Spleen (tissue), 7 donors: ENCODE data around the gene MRPS11.

Experiments
- POLR2A ChIP-seq, 3 donors: fragments of 450-650 bp; IDR thresholded peaks; one replicate each; pipeline ENCODE4 v1.5.1; 2017; ENCODE audit warnings: antibody characterized with exemption in 3 of 3, mild to moderate bottlenecking in 1 of 3
- TF ChIP-seq, protein P1 (sequence below), 11 experiments: fragments of 200-600 bp in 7 of 11; fragments of 450-650 bp in 4 of 11; sonication (generic) in 4 of 11; IDR thresholded peaks in 8 of 11; conservative IDR thresholded peaks in 3 of 11; 1 replicate in 7 of 11; 2 replicates in 4 of 11; pipeline versions ENCODE4 v1.4.0 to v1.8.0; 2016 to 2021; ENCODE audit warnings: antibody characterized with exemption in 11 of 11, inconsistent platforms in 4 of 11, mild to moderate bottlenecking in 1 of 11
- donor health status: DM: no; HTN: no; CAD: no; lungs with moderate emphysema.
- donor health status: DM: no; HTN: no; CAD: no.
- donor health status: DM: no; HTN: no; CAD: no.

DNA sequence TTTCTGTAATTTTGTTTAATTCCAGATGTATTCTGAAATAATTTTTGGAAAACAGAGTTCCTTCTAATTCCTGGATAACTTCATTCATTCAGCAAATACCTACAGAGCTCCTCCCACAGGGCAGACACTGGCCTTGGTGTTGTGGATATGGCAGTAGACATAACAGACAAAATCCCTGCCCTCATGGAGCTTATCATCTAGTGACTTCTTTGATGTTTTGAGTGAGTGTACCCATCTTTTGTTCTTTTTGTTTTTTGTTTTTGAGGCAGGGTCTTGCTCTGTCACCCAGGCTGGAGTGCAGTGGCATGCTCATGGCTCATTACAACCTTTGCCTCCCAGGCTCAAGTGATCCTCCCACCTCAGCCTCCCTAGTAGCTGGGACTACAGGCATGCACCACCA, 57.9 kb downstream of the MRPS11 start:
- TF ChIP-seq, protein P1, sequence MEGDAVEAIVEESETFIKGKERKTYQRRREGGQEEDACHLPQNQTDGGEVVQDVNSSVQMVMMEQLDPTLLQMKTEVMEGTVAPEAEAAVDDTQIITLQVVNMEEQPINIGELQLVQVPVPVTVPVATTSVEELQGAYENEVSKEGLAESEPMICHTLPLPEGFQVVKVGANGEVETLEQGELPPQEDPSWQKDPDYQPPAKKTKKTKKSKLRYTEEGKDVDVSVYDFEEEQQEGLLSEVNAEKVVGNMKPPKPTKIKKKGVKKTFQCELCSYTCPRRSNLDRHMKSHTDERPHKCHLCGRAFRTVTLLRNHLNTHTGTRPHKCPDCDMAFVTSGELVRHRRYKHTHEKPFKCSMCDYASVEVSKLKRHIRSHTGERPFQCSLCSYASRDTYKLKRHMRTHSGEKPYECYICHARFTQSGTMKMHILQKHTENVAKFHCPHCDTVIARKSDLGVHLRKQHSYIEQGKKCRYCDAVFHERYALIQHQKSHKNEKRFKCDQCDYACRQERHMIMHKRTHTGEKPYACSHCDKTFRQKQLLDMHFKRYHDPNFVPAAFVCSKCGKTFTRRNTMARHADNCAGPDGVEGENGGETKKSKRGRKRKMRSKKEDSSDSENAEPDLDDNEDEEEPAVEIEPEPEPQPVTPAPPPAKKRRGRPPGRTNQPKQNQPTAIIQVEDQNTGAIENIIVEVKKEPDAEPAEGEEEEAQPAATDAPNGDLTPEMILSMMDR (IDR thresholded peaks at IDR 0.05 in 8 of 11, conservative IDR thresholded peaks at IDR 0.05 in 3 of 11), result no peak
- TF ChIP-seq POLR2A (IDR thresholded peaks at IDR 0.05), result no peak
